Activated T-cell treated with anti-CD3 and anti-CD28 coated beads, Interleukin-2, amount 50 U/mL, for 4 hours (primary cell): Measurements from ENCODE around the gene THRA. TPM values are rescaled to one million over a fixed set of nuclear protein-coding genes. Genes with fewer than 3 reads are reported as not detected.
A peak's percentile ranks its signal among the peaks of the same experiment; 100 is the strongest.

Experiments used
- ATAC-seq, 2 donors: fragments of 200-7000 bp; cut with Tn5 transposase; one replicate each; pipeline ENCODE4 v1.10.0; 2021
- DNase-seq: peaks from one replicate; pipeline ENCODE4 v3.0.0-alpha.2; 2020
- H3K27me3 Mint-ChIP-seq: one replicate; pipeline ENCODE4 v1.8.0; 2021; ENCODE audit warnings: low read depth, mixed read lengths
- H3K36me3 Mint-ChIP-seq: one replicate; pipeline ENCODE4 v1.8.0; 2022; ENCODE audit warnings: mixed read lengths; ENCODE audit not compliant: insufficient read depth
- H3K4me1 Mint-ChIP-seq: one replicate; pipeline ENCODE4 v1.8.0; 2021; ENCODE audit warnings: low read depth, mixed read lengths
- H3K4me3 Mint-ChIP-seq: one replicate; pipeline ENCODE4 v1.8.0; 2021; ENCODE audit warnings: mild to moderate bottlenecking, moderate library complexity, mixed read lengths
- H3K9me3 Mint-ChIP-seq: one replicate; pipeline ENCODE4 v1.8.0; 2021; ENCODE audit warnings: mixed read lengths
- total RNA-seq, 3 donors: library from RNA; stranded (reverse); gene quantifications; one replicate each; pipeline ENCODE4 v1.2.1, GENCODE V29; 2021

THRA gene
- total RNA-seq, 3 donors from 2014 or later, result 6.6 to 12.4 (median 10.3) TPM

- Mint-ChIP-seq H3K4me1 (peaks cover 59% of the 10 kb centered on the region), H3K4me3 (no peak overlapping the region), H3K27me3 (no peaks in the 10 kb centered on the region), H3K36me3 (no peaks in the 10 kb centered on the region), H3K9me3 (no peaks in the 10 kb centered on the region)
- DNase-seq, result no peak
- ATAC-seq, result no peak
These were observed 49.9 kb downstream of the THRA start for GRCh38 chr17:40112718-40113109.

- Mint-ChIP-seq H3K9me3 (no peaks in the 10 kb centered on the region), H3K4me1 (peaks cover 53% of the 10 kb centered on the region), H3K36me3 (no peaks in the 10 kb centered on the region), H3K27me3 (no peaks in the 10 kb centered on the region), H3K4me3 (peak overlapping the region; percentile 79)
- ATAC-seq (peak; percentile 81 to 87), DNase-seq (peak; percentile 88)
These were observed 50.5 kb downstream of the THRA start for GRCh38 chr17:40113110-40113906.

- ATAC-seq (no peak), DNase-seq (no peak)
- Mint-ChIP-seq H3K9me3 (no peaks in the 10 kb centered on the region), H3K4me1 (peaks cover 48% of the 10 kb centered on the region), H3K27me3 (no peaks in the 10 kb centered on the region), H3K36me3 (no peaks in the 10 kb centered on the region), H3K4me3 (peak overlapping the region; percentile 79)
These were observed 51.1 kb downstream of the THRA start for GRCh38 chr17:40113907-40114245.

GRCh38 chr17:40115101-40115436 lies 52.3 kb downstream of the THRA start:
- Mint-ChIP-seq H3K9me3 (no peaks in the 10 kb centered on the region), H3K36me3 (no peaks in the 10 kb centered on the region), H3K4me3 (no peak overlapping the region), H3K4me1 (peaks cover 36% of the 10 kb centered on the region), H3K27me3 (no peaks in the 10 kb centered on the region)
- DNase-seq (no peak), ATAC-seq (no peak)

- Mint-ChIP-seq H3K36me3 (peaks cover 5% of the 10 kb centered on the region), H3K9me3 (no peaks in the 10 kb centered on the region), H3K27me3 (no peaks in the 10 kb centered on the region), H3K4me1 (peaks cover 35% of the 10 kb centered on the region), H3K4me3 (peak within 1 kb of the TSS; percentile 78)
- ATAC-seq (peak; percentile 76 to 79), DNase-seq (peak; percentile 77)
These were observed 58.7 kb downstream of the THRA start, which contains the start of gene MSL1 for GRCh38 chr17:40121181-40122135. Gene MSL1, plus strand, starts transcription at chr17:40121971. Its CDS starts 642 bp downstream, at chr17:40122613.

GRCh38 chr17:40122136-40122998 lies 59.6 kb downstream of the THRA start:
- DNase-seq (peak; percentile 47), ATAC-seq (peak; percentile 31 to 47)
- Mint-ChIP-seq H3K36me3 (peaks cover 8% of the 10 kb centered on the region), H3K27me3 (no peaks in the 10 kb centered on the region), H3K4me3 (peak overlapping the region; percentile 78), H3K9me3 (no peaks in the 10 kb centered on the region), H3K4me1 (peaks cover 37% of the 10 kb centered on the region)

- H3K4me1 Mint-ChIP-seq, result peaks cover 37% of the 10 kb centered on the region
- peak overlapping the region; percentile 90 for H3K4me3 Mint-ChIP-seq
- H3K36me3 Mint-ChIP-seq, result peaks cover 12% of the 10 kb centered on the region
- H3K9me3 Mint-ChIP-seq, result no peaks in the 10 kb centered on the region
- DNase-seq (peak; percentile 46), ATAC-seq (peak; percentile 21 to 27)
- H3K27me3 Mint-ChIP-seq, result no peaks in the 10 kb centered on the region
These were observed 60.4 kb downstream of the THRA start for GRCh38 chr17:40122999-40123810.

GRCh38 chr17:40123811-40124114 lies 61.0 kb downstream of the THRA start:
- Mint-ChIP-seq H3K4me3 (peak overlapping the region; percentile 90), H3K36me3 (peaks cover 12% of the 10 kb centered on the region), H3K4me1 (peaks cover 37% of the 10 kb centered on the region), H3K27me3 (no peaks in the 10 kb centered on the region), H3K9me3 (no peaks in the 10 kb centered on the region)
- ATAC-seq (no peak), DNase-seq (no peak)

GRCh38 chr17:40124279-40125141 lies 61.7 kb downstream of the THRA start:
- DNase-seq, result no peak
- H3K4me3 Mint-ChIP-seq, result peak overlapping the region; percentile 90
- no peaks in the 10 kb centered on the region for H3K27me3 Mint-ChIP-seq
- ATAC-seq, result no peak
- peaks cover 17% of the 10 kb centered on the region for H3K36me3 Mint-ChIP-seq
- no peaks in the 10 kb centered on the region for H3K9me3 Mint-ChIP-seq
- peaks cover 37% of the 10 kb centered on the region for H3K4me1 Mint-ChIP-seq

GRCh38 chr17:40129498-40129897 lies 66.7 kb downstream of the THRA start:
- Mint-ChIP-seq H3K9me3 (no peaks in the 10 kb centered on the region), H3K4me1 (peaks cover 16% of the 10 kb centered on the region), H3K4me3 (no peak overlapping the region), H3K36me3 (peaks cover 53% of the 10 kb centered on the region), H3K27me3 (no peaks in the 10 kb centered on the region)
- DNase-seq, result no peak
- ATAC-seq, result no peak

- Mint-ChIP-seq H3K27me3 (no peaks in the 10 kb centered on the region), H3K4me3 (no peak overlapping the region)
These were observed 67.7 kb downstream of the THRA start for GRCh38 chr17:40130352-40131042.

GRCh38 chr17:40134184-40134583 lies 71.4 kb downstream of the THRA start:
- Mint-ChIP-seq H3K27me3 (no peaks in the 10 kb centered on the region), H3K4me3 (no peak overlapping the region), H3K9me3 (no peaks in the 10 kb centered on the region), H3K4me1 (peaks cover 9% of the 10 kb centered on the region), H3K36me3 (peaks cover 51% of the 10 kb centered on the region)
- ATAC-seq (no peak), DNase-seq (no peak)

More at GRCh38 chr17:40130352-40131042, 67.7 kb downstream of the THRA start:
- DNase-seq (no peak), ATAC-seq (no peak)
- H3K36me3 Mint-ChIP-seq, result peaks cover 54% of the 10 kb centered on the region
- no peaks in the 10 kb centered on the region for H3K9me3 Mint-ChIP-seq
- peaks cover 10% of the 10 kb centered on the region for H3K4me1 Mint-ChIP-seq
